AG09319 (cell line): ENCODE measurements around the gene RELN.
"Not testable (repeated sequence)": the region's sequence is repeated elsewhere in the genome, so short reads cannot be mapped to it uniquely, and the experiment has no call there.

Experiments
- DNase-seq: peaks from one replicate; pipeline ENCODE4 v3.0.0-alpha.2; 2010; ENCODE audit warnings: low read depth; ENCODE audit errors: extremely low read depth
- TF ChIP-seq, protein P1 (sequence below): IDR thresholded peaks from 2 replicates; pipeline ENCODE4 v1.5.1; 2011; ENCODE audit warnings: low read depth, mild to moderate bottlenecking, inconsistent platforms, low read length, moderate library complexity

RELN gene

GRCh38 chr7:103915680-103916357, 73.6 kb downstream of the RELN start:
- no peak for DNase-seq
- TF ChIP-seq, protein P1, sequence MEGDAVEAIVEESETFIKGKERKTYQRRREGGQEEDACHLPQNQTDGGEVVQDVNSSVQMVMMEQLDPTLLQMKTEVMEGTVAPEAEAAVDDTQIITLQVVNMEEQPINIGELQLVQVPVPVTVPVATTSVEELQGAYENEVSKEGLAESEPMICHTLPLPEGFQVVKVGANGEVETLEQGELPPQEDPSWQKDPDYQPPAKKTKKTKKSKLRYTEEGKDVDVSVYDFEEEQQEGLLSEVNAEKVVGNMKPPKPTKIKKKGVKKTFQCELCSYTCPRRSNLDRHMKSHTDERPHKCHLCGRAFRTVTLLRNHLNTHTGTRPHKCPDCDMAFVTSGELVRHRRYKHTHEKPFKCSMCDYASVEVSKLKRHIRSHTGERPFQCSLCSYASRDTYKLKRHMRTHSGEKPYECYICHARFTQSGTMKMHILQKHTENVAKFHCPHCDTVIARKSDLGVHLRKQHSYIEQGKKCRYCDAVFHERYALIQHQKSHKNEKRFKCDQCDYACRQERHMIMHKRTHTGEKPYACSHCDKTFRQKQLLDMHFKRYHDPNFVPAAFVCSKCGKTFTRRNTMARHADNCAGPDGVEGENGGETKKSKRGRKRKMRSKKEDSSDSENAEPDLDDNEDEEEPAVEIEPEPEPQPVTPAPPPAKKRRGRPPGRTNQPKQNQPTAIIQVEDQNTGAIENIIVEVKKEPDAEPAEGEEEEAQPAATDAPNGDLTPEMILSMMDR, result no peak

- TF ChIP-seq, protein P1, result no peak
- DNase-seq, result no peak
Measured at GRCh38 chr7:103914147-103914899, 75.1 kb downstream of the RELN start.

DNA sequence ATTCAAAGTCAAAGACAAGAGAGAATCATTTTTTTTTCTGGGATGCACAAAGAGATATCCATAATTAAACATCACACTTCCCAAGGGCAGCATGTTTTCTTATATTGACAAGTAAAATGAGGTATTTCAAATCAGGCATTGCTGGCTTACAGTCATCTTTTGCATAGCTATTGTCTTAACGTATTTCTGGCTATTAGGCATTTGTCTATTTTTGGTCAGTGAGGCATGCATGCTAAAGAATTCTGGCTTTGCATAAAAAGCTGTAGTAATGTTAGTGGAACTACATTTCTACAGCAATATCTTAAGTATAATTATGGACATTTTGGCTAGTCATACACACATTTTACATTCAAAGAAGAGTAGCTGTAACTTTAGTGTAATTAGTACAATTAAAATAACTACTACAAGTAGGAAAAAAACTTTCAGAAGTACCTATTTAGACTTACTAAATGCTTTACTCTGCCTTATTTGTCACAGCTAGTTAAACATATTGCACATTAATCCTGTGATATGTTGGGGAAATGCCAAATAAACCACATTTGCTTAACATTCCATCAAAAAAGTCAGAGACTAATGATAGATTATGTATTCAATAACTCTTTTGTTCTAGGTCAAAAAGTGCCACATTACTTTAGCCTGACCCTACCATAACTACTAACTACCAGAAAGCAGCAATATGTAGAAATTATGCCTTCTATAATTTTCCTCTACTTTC, 76.4 kb downstream of the RELN start:
- TF ChIP-seq, protein P1, result no peak
- DNase-seq, result no peak

DNA sequence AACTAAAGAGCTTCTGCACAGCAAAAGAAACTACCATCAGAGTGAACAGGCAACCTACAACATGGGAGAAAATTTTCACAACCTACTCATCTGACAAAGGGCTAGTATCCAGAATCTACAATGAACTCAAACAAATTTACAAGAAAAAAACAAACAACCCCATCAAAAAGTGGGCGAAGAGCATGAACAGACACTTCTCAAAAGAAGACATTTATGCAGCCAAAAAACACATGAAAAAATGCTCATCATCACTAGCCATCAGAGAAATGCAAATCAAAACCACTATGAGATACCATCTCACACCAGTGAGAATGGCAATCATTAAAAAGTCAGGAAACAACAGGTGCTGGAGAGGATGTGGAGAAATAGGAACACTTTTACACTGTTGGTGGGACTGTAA, 78.4 kb downstream of the RELN start:
- DNase-seq, result not testable (repeated sequence)

DNA sequence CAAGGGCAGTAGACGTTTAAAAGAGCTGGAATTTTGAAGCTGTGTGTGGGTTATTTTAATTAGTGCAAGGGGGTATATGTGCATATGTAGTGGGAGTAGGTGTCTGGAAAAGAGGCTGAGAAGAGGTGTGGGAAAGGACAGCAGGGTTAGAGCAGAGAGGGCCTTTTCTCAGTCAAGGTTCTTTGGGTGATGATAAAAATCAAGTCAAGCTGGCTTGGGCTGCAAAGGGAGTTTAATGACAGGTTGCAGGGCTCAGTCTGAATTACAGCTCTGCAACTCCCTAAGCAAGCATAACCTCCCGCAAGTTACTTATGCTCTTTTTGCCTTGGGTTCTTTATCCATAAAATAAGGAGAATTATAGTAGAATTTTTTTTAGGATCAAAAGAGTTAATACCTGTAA, 83.5 kb downstream of the RELN start:
- DNase-seq, result no peak
- TF ChIP-seq, protein P1, result no peak

- no peak for DNase-seq
- TF ChIP-seq, protein P1, result no peak
Measured at GRCh38 chr7:103902917-103903316, 86.5 kb downstream of the RELN start.

GRCh38 chr7:103896826-103897225, 92.6 kb downstream of the RELN start:
- DNase-seq, result not testable (repeated sequence)
